ENCODE measurements around the gene GTF2A1L.

DNA sequence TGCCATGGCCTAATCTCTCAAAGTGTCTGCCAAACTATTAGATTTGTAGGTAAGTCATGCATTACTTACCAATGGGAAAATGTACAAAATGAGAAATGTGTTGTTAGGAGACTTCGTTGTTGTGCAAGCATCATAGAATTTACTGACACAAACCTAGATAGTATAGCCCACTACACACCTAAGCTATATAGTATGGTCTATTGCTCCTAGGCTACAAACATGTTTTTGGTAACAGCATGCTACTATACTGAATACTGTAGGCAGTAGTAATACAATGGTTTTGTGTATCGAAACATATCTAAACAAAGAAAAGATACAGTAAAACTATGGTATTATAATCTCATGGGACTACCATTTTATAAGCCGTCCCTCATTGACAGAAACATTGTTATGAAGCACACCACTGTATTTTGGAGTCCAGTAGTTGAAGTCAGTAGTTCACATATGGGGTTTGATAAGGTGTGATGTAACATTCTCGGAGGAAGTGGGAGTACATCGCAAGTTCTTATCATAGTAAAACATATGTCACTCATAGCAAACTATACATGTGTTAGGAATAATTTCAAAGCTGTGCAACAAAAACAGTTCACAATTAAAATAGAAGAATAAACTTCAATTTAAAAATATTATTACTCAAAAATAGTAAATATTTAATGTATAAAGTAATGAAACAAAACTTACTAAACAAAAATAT, 12.0 kb upstream of the GTF2A1L start:
- TF ChIP-seq, protein P1, sequence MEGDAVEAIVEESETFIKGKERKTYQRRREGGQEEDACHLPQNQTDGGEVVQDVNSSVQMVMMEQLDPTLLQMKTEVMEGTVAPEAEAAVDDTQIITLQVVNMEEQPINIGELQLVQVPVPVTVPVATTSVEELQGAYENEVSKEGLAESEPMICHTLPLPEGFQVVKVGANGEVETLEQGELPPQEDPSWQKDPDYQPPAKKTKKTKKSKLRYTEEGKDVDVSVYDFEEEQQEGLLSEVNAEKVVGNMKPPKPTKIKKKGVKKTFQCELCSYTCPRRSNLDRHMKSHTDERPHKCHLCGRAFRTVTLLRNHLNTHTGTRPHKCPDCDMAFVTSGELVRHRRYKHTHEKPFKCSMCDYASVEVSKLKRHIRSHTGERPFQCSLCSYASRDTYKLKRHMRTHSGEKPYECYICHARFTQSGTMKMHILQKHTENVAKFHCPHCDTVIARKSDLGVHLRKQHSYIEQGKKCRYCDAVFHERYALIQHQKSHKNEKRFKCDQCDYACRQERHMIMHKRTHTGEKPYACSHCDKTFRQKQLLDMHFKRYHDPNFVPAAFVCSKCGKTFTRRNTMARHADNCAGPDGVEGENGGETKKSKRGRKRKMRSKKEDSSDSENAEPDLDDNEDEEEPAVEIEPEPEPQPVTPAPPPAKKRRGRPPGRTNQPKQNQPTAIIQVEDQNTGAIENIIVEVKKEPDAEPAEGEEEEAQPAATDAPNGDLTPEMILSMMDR (IDR thresholded peaks at IDR 0.05; ENCODE audit: poor library complexity, severe bottlenecking): no peak
- no peak for TF ChIP-seq POLR2AphosphoS5 (IDR thresholded peaks at IDR 0.05)
- no peak for TF ChIP-seq TAF1 (IDR thresholded peaks at IDR 0.05; ENCODE audit: low read depth)
- TF ChIP-seq EP300 (conservative IDR thresholded peaks at IDR 0.05; ENCODE audit: poor library complexity, severe bottlenecking): no peak
- TF ChIP-seq EZH2 (IDR thresholded peaks at IDR 0.05; ENCODE audit: borderline replicate concordance, insufficient read depth, low read length, poor library complexity, severe bottlenecking): no peak
- TF ChIP-seq RAD21 (conservative IDR thresholded peaks at IDR 0.05): no peak
